Gastroesophageal sphincter (tissue), 4 donors: ENCODE measurements around the gene TMEM131. TPM values are rescaled to one million over a fixed set of nuclear protein-coding genes. Genes with fewer than 3 reads are reported as not detected.
"Not testable (repeated sequence)": the region's sequence is repeated elsewhere in the genome, so short reads cannot be mapped to it uniquely, and the experiment has no call there.

Source experiments
- ATAC-seq: fragments of 150-250 bp; one replicate; pipeline ENCODE4 v1.9.1; 2016; ENCODE audit warnings: mild to moderate bottlenecking, moderate library complexity
- H3K27ac ChIP-seq, 4 donors: fragments of 200-600 bp; sonication (generic) in 3 of 4; 1 replicate in 3 of 4; 2 replicates in 1 of 4; pipeline ENCODE4 v1.5.1; 2016 to 2019
- H3K27me3 ChIP-seq: fragments of 200-600 bp; sonication (generic); one replicate; pipeline ENCODE4 v1.5.1; 2019
- H3K36me3 ChIP-seq, 2 donors: fragments of 200-600 bp; sonication (generic); one replicate each; pipeline ENCODE4 v1.5.1; 2019; ENCODE audit warnings: control low read depth in 1 of 2
- H3K4me1 ChIP-seq, 3 donors: fragments of 200-600 bp; sonication (generic); 1 replicate in 2 of 3; 2 replicates in 1 of 3; pipeline ENCODE4 v1.5.1; 2016 to 2019; ENCODE audit warnings: control low read depth in 2 of 3
- H3K4me3 ChIP-seq, 2 donors: fragments of 200-600 bp; sonication (generic); one replicate each; pipeline ENCODE4 v1.5.1; 2019; ENCODE audit warnings: mild to moderate bottlenecking in 1 of 2, moderate library complexity in 1 of 2
- H3K9me3 ChIP-seq, 3 donors: fragments of 200-600 bp; sonication (generic); one replicate each; pipeline ENCODE4 v1.5.1; 2017 to 2019; ENCODE audit warnings: control low read depth in 2 of 3
- EP300 ChIP-seq: sonication (generic); formaldehyde crosslinking; IDR thresholded peaks from one replicate; pipeline ENCODE4 v1.6.1; 2017; ENCODE audit warnings: antibody characterized with exemption, mild to moderate bottlenecking
- POLR2A ChIP-seq, 2 donors: fragments of 450-650 bp; IDR thresholded peaks; one replicate each; pipeline ENCODE4 v1.6.1; 2017; ENCODE audit warnings: antibody characterized with exemption in 2 of 2, mild to moderate bottlenecking in 2 of 2, moderate library complexity in 1 of 2
- POLR2AphosphoS5 ChIP-seq: sonication (generic); formaldehyde crosslinking; IDR thresholded peaks from one replicate; pipeline ENCODE4 v1.6.1; 2017; ENCODE audit warnings: antibody characterized with exemption
- WGBS, 2 donors: methylation state at CpG; one replicate each; pipeline ENCODE4 v1.1.5; 2018; ENCODE audit warnings: low coverage in 1 of 2; 5-methylcytosine and 5-hydroxymethylcytosine counted together
- total RNA-seq, 4 donors: library from RNA; depleted of rRNA; stranded (reverse); fragments of >200 nt; gene quantifications; one replicate each; pipeline ENCODE4 v1.1.0, GENCODE V29; 2016
- TF ChIP-seq, protein P1 (sequence below), 4 experiments: fragments of 200-600 bp in 2 of 4; fragments of 450-650 bp in 2 of 4; sonication (generic) in 1 of 4; IDR thresholded peaks; one replicate each; pipeline ENCODE4 v1.5.1; 2017 to 2019; ENCODE audit warnings: antibody characterized with exemption in 4 of 4, mild to moderate bottlenecking in 2 of 4, moderate library complexity in 2 of 4

Gene TMEM131
- total RNA-seq, 4 donors from 2014 or later, result 32.0 to 46.4 (median 33.9) TPM

DNA sequence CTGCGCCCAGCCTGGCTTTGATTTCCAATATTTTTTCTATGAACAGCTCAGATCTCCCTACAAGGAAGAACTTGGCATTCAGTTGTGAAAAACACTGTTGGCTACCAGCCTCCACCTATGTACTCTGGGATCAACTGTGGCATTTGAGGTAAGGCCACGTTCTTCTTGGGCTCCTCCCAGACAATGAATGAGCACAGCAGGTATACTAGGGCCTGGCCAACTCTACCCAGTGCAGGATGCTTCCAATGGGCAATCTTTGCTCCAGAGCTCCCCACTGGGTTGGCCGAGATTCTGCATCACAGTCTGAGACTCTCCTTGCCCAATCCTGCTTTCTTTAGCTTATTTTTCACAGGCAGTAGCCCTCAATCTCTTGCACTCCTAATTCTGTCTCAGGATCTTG is 75.9 kb downstream of the TMEM131 start:
- ATAC-seq, result no peak
- TF ChIP-seq POLR2AphosphoS5, result no peak
- TF ChIP-seq, protein P1, sequence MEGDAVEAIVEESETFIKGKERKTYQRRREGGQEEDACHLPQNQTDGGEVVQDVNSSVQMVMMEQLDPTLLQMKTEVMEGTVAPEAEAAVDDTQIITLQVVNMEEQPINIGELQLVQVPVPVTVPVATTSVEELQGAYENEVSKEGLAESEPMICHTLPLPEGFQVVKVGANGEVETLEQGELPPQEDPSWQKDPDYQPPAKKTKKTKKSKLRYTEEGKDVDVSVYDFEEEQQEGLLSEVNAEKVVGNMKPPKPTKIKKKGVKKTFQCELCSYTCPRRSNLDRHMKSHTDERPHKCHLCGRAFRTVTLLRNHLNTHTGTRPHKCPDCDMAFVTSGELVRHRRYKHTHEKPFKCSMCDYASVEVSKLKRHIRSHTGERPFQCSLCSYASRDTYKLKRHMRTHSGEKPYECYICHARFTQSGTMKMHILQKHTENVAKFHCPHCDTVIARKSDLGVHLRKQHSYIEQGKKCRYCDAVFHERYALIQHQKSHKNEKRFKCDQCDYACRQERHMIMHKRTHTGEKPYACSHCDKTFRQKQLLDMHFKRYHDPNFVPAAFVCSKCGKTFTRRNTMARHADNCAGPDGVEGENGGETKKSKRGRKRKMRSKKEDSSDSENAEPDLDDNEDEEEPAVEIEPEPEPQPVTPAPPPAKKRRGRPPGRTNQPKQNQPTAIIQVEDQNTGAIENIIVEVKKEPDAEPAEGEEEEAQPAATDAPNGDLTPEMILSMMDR (IDR thresholded peaks at IDR 0.05), result no peak
- no peak for TF ChIP-seq EP300
- TF ChIP-seq POLR2A (IDR thresholded peaks at IDR 0.05), result no peak
- peaks cover 0 to 19% of the 10 kb centered on the region in 2 donors for H3K36me3 ChIP-seq
- no peak overlapping the region for H3K27ac ChIP-seq
- no peak overlapping the region for H3K4me3 ChIP-seq
- H3K9me3 ChIP-seq, result no peaks in the 10 kb centered on the region
- no peaks in the 10 kb centered on the region for H3K27me3 ChIP-seq
- WGBS, 2 donors, result 100% methylated on average over 1 to 2 of the region's 3 CpGs
- peaks cover 0 to 12% (median 0%) of the 10 kb centered on the region in 3 donors for H3K4me1 ChIP-seq

DNA sequence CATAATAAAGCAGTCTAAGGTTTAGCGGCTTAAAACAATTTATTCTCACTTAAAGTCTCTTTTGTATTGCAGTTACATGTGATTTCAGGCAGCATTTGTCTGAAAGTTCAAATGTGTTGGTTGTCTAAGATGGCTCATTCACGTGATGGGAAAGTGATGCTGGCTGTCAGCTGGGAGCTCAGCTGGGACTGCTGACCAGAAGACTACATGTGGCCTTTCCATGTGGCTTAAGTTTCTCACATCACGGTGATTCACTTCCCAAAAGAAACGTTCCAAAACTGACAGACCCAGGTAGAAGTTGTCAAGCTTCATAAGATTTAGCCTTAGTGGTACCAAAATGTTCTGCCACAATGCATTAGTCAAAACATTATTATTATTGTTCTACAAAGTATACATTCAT is 76.9 kb downstream of the TMEM131 start:
- Histone ChIP-seq H3K27ac (no peak overlapping the region), H3K4me1 (peaks cover 0 to 12% (median 0%) of the 10 kb centered on the region in 3 donors), H3K27me3 (no peaks in the 10 kb centered on the region), H3K36me3 (peaks cover 0 to 8% of the 10 kb centered on the region in 2 donors), H3K4me3 (no peak overlapping the region), H3K9me3 (no peaks in the 10 kb centered on the region)
- no peak for ATAC-seq
- TF ChIP-seq POLR2AphosphoS5 (no peak), POLR2A (IDR thresholded peaks at IDR 0.05) (no peak), EP300 (no peak)
- TF ChIP-seq, protein P1 (IDR thresholded peaks at IDR 0.05), result no peak
- WGBS, 2 donors, result 80 to 91% methylated on average over 4 of the region's 4 CpGs

DNA sequence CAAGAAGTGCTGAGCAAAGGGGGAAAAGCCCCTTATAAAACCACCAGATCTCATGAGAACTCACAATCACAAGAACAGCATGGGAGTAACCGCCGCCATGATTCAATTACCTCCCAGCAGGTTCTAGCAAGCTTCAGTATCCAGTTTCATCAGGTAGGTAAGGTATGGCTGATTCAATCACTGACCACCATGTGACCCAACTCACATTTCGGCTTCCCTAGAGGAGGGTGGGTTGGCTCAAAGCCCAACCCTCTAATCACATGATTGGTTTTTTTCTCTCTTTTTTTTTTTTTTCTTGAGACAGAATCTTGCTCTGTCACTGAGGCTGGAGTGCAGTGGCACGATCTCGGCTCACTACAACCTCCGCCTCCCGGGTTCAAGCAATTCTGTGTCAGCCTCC is 78.1 kb downstream of the TMEM131 start:
- not testable (repeated sequence) for H3K36me3 ChIP-seq, H3K27me3 ChIP-seq, H3K4me3 ChIP-seq, ATAC-seq, H3K27ac ChIP-seq, H3K9me3 ChIP-seq
- H3K4me1 ChIP-seq, result peaks cover 0 to 12% (median 0%) of the 10 kb centered on the region in 3 donors
- 93 to 96% methylated on average over 3 to 7 of the region's 7 CpGs for WGBS, 2 donors

DNA sequence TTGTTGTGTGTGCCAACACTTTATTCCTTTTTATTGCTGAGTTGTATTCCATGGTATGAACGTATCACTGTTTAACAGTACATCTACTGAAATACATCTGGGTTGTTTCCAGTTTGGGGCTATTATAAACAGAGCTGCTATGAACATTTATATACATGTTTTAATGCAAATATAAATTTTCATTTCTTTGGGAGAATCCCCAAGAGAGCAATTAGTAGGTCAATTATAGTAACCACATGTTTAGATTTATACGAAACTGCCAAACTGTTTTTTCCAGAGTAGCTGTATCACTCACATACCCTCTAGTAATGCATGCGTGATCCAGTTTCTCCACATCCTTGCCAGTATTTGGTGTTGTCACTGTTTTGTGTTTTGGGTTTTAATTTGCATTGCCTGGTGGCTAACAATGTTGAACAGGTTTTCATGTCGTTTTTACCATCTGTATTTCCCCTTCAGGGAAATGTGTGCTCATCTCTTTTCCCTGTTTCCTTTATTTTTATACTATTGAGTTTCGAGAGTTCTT is 81.0 kb downstream of the TMEM131 start:
- Histone ChIP-seq H3K4me1 (peaks cover 0 to 28% (median 4%) of the 10 kb centered on the region in 3 donors), H3K4me3 (no peak overlapping the region), H3K27me3 (no peaks in the 10 kb centered on the region), H3K36me3 (no peaks in the 10 kb centered on the region), H3K9me3 (no peaks in the 10 kb centered on the region), H3K27ac (no peak overlapping the region)
- ATAC-seq, result no peak
- TF ChIP-seq EP300 (no peak), POLR2A (IDR thresholded peaks at IDR 0.05) (no peak), POLR2AphosphoS5 (no peak)
- TF ChIP-seq, protein P1 (IDR thresholded peaks at IDR 0.05), result no peak
- WGBS, 2 donors, result 72 to 74% methylated on average over 3 to 5 of the region's 5 CpGs

DNA sequence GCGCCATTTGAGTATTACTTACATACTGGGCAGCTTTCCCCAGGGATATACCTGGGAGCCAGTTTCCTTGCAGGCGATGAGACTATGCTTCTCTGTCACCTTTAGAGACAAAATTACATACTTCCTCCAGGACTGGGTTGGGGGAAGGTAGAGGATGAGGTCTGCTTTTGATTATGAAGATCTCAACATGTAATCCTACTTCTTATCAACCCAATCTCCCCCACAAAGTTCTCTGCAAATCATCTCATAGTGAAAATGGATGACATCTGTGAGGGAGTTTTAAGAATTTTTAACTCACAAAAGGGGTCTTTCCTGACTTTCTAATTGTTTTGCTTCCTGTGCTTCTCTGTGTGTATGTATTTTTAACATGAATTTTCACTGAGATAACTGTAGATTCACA is 81.9 kb downstream of the TMEM131 start:
- 86 to 100% methylated on average over 2 of the region's 2 CpGs for WGBS, 2 donors
- H3K9me3 ChIP-seq, result no peaks in the 10 kb centered on the region
- no peak for ATAC-seq
- peaks cover 0 to 30% (median 4%) of the 10 kb centered on the region in 3 donors for H3K4me1 ChIP-seq
- H3K36me3 ChIP-seq, result no peaks in the 10 kb centered on the region
- no peak overlapping the region for H3K27ac ChIP-seq
- TF ChIP-seq POLR2A (IDR thresholded peaks at IDR 0.05) (no peak), POLR2AphosphoS5 (no peak), EP300 (no peak)
- TF ChIP-seq, protein P1 (IDR thresholded peaks at IDR 0.05), result no peak
- H3K4me3 ChIP-seq, result no peak overlapping the region
- H3K27me3 ChIP-seq, result no peaks in the 10 kb centered on the region
